Measurements from ENCODE around the gene ALG3. TPM values are rescaled to one million over a fixed set of nuclear protein-coding genes. Genes with fewer than 3 reads are reported as not detected.

ALG3 gene
- total RNA-seq, 3 donors from 2014 or later (not counting 1 experiment from before 2014, with no cell fraction given): 18.4 to 21.8 (median 20.4) TPM

DNA sequence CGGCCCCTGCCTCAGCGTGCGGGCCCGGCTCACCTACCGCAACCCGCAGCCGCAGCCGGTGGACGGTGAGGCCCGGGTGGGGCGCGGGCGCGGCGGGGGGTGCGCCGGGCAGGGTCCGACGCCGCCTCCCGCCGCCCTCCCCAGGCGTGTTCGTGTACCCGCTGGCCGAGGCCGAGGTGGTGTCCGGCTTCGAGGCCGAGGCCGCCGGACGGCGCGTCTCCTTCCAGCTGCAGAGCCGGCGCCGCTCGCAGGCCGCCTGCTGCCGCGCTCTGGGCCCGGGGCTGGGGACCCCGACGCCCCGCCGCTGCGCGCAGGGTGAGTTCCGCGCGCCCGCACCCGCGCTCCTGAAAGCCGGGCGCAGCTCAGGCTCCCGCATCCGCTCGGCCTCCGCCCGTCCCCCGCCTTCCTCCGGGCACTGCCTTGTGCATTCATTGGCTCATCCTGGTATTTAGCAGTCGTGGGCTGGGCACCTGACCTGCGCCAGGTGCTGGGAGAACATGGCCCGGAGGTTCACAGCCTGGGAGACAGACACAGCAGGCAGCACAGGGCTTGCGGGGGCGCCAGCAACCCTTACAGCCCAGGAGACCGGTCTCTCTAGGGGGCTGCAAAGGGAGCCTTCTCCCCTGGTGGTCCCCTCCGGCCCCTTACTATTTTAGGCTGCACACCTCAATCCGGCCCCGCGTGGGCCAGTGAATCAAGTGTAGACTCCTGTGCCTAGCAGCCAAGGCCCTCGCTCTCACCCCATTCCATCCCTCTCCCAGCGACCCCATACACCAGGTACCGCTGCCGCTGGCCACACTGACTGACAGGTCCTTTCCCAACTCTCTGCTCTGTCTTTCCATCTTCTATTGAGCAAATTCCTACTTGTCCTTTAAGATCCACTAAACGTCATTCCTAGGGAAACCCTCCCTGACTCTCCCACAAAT lies 17.9 kb downstream of the ALG3 start:
- Mint-ChIP-seq H3K27me3 (ENCODE audit: low read depth in 2 of 2) (peaks cover 31 to 44% of the 10 kb centered on the region in 2 donors), H3K27ac (no peak overlapping the region), H3K4me1 (peaks cover 10 to 13% of the 10 kb centered on the region in 2 donors), H3K9me3 (no peaks in the 10 kb centered on the region), H3K36me3 (peaks cover 7% of the 10 kb centered on the region), H3K4me3 (peak overlapping the region; percentile 87)
- ATAC-seq (no peak), DNase-seq (peak in 1 of 2 donors; percentile 15)
- TF ChIP-seq, protein P1, sequence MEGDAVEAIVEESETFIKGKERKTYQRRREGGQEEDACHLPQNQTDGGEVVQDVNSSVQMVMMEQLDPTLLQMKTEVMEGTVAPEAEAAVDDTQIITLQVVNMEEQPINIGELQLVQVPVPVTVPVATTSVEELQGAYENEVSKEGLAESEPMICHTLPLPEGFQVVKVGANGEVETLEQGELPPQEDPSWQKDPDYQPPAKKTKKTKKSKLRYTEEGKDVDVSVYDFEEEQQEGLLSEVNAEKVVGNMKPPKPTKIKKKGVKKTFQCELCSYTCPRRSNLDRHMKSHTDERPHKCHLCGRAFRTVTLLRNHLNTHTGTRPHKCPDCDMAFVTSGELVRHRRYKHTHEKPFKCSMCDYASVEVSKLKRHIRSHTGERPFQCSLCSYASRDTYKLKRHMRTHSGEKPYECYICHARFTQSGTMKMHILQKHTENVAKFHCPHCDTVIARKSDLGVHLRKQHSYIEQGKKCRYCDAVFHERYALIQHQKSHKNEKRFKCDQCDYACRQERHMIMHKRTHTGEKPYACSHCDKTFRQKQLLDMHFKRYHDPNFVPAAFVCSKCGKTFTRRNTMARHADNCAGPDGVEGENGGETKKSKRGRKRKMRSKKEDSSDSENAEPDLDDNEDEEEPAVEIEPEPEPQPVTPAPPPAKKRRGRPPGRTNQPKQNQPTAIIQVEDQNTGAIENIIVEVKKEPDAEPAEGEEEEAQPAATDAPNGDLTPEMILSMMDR (IDR thresholded peaks at IDR 0.05): no peak
- WGBS (ENCODE audit: insufficient coverage): 6% methylated on average over 79 of the region's 79 CpGs
- H3K27me3 ChIP-seq (ENCODE audit: control insufficient read depth, insufficient read depth, low read length): peaks cover 24% of the 10 kb centered on the region
- H3K27ac ChIP-seq (ENCODE audit: low read length): no peak overlapping the region
- H3K4me3 ChIP-seq (ENCODE audit: low read length): no peak overlapping the region
- no peaks in the 10 kb centered on the region for H3K9me3 ChIP-seq (ENCODE audit: control insufficient read depth, insufficient read depth, low read length)
- H3K4me1 ChIP-seq (ENCODE audit: control insufficient read depth, insufficient read depth, low read length): peaks cover 19% of the 10 kb centered on the region
- intact Hi-C loops (cut with micrococcal nuclease): no loop called here
- no peaks in the 10 kb centered on the region for H3K36me3 ChIP-seq (ENCODE audit: control insufficient read depth, insufficient read depth, low read length)

DNA sequence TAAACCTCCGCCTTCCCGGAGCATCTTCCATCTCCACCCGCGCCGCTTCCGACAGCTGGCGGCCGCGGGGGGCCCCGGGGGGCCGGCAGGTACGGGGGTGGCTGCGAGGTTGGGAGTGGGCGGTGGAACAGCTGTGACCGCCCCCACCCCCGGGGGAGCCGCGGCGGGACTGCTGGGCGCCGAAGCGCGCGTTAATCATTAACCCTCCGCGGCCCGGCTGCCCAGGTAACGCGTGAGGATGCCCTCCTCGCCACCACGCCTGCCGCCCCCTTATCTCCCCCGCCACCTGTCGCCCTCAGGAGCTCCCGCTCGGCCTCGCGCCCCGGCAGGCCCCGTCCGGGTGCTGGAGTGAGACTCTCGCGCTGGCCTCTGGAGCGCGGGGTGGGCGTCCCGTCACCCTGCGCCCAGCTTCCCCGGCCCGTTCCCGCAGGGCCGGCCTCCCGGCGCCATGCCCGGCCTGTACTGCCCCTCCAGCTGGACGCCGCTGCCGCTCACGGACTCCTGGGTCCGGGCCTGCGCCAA lies 18.6 kb downstream of the ALG3 start:
- Mint-ChIP-seq H3K9me3 (no peaks in the 10 kb centered on the region), H3K4me1 (peaks cover 10 to 13% of the 10 kb centered on the region in 2 donors), H3K4me3 (no peak overlapping the region), H3K36me3 (peaks cover 7% of the 10 kb centered on the region), H3K27me3 (ENCODE audit: low read depth in 2 of 2) (peaks cover 38 to 48% of the 10 kb centered on the region in 2 donors), H3K27ac (no peak overlapping the region)
- H3K36me3 ChIP-seq (ENCODE audit: control insufficient read depth, insufficient read depth, low read length): no peaks in the 10 kb centered on the region
- H3K4me1 ChIP-seq (ENCODE audit: control insufficient read depth, insufficient read depth, low read length): peaks cover 19% of the 10 kb centered on the region
- peaks cover 24% of the 10 kb centered on the region for H3K27me3 ChIP-seq (ENCODE audit: control insufficient read depth, insufficient read depth, low read length)
- peak overlapping the region; percentile 41 for H3K4me3 ChIP-seq (ENCODE audit: low read length)
- TF ChIP-seq, protein P1 (IDR thresholded peaks at IDR 0.05): no peak
- H3K9me3 ChIP-seq (ENCODE audit: control insufficient read depth, insufficient read depth, low read length): no peaks in the 10 kb centered on the region
- WGBS (ENCODE audit: insufficient coverage): 1% methylated on average over 61 of the region's 61 CpGs
- intact Hi-C loops (cut with micrococcal nuclease): no loop called here
- H3K27ac ChIP-seq (ENCODE audit: low read length): no peak overlapping the region
- no peak for ATAC-seq
- peak in 1 of 2 donors; percentile 15 for DNase-seq

DNA sequence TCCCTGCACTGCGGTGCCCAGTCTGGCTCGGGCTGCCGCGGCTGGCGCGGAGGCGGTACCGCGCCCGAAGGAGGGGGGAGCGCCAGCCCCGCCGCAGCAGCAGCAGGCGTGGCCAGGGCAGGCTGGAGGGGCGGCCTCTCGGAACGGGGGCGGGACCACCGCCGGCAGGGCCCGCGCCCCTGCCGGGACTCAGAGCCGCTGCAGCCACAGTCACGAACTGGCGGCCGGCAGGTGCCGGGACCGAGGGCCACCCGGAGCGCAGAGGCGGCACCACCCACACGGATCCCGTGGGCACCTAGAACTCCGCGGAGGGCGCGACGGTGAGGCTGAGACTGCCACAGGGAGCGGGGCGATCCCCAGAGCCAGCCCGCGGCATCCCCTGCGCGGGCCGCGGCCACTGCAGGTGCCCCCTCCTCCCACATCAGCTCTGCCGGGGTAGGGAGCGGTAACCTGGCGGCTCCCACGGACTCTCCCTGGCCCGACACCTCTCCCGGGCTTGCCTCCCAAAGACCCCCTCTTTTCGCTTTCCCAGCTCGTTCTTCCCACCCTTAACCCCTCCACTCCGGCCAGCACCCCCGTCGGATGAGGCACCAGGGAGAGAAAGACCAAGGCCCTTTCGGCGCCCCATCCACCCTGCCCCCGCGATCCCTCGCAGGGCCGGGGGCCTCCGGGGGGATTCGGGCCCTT lies 19.2 kb downstream of the ALG3 start, which contains the start of gene VWA5B2:
TSS of gene VWA5B2 (plus strand) at position 192 of the 687 bp plus-strand sequence. CDS start 944 bp downstream, outside the sequence.
- intact Hi-C loops (cut with micrococcal nuclease): no loop called here
- H3K27me3 Mint-ChIP-seq (ENCODE audit: low read depth in 2 of 2): peaks cover 42 to 49% of the 10 kb centered on the region in 2 donors

More for the DNA sequence above, 19.2 kb downstream of the ALG3 start, which contains the start of gene VWA5B2:
- H3K36me3 ChIP-seq (ENCODE audit: control insufficient read depth, insufficient read depth, low read length): no peaks in the 10 kb centered on the region
- peaks cover 19% of the 10 kb centered on the region for H3K4me1 ChIP-seq (ENCODE audit: control insufficient read depth, insufficient read depth, low read length)
- peaks cover 24% of the 10 kb centered on the region for H3K27me3 ChIP-seq (ENCODE audit: control insufficient read depth, insufficient read depth, low read length)
- ATAC-seq (peak; percentile 92 to 98 (median 97)), DNase-seq (peak; percentile 65 to 87)
- Mint-ChIP-seq H3K9me3 (no peaks in the 10 kb centered on the region), H3K36me3 (peaks cover 7% of the 10 kb centered on the region), H3K27ac (no peak within 1 kb of the TSS), H3K4me1 (peaks cover 10 to 13% of the 10 kb centered on the region in 2 donors), H3K4me3 (peak within 1 kb of the TSS; percentile 85)
- H3K27ac ChIP-seq (ENCODE audit: low read length): no peak within 1 kb of the TSS
- under 1% methylated on average over 66 of the region's 66 CpGs for WGBS (ENCODE audit: insufficient coverage)
- TF ChIP-seq, protein P1 (IDR thresholded peaks at IDR 0.05): peak; percentile 29
- peak within 1 kb of the TSS; percentile 41 for H3K4me3 ChIP-seq (ENCODE audit: low read length)
- H3K9me3 ChIP-seq (ENCODE audit: control insufficient read depth, insufficient read depth, low read length): no peaks in the 10 kb centered on the region
